ENCODE measurements around the gene GNG13. TPM values are rescaled to one million over a fixed set of nuclear protein-coding genes. Genes with fewer than 3 reads are reported as not detected.
"Not testable (repeated sequence)": the region's sequence is repeated elsewhere in the genome, so short reads cannot be mapped to it uniquely, and the experiment has no call there.

The GNG13 gene
- polyA plus RNA-seq, 3 donors from 2014 or later: not detected

DNA sequence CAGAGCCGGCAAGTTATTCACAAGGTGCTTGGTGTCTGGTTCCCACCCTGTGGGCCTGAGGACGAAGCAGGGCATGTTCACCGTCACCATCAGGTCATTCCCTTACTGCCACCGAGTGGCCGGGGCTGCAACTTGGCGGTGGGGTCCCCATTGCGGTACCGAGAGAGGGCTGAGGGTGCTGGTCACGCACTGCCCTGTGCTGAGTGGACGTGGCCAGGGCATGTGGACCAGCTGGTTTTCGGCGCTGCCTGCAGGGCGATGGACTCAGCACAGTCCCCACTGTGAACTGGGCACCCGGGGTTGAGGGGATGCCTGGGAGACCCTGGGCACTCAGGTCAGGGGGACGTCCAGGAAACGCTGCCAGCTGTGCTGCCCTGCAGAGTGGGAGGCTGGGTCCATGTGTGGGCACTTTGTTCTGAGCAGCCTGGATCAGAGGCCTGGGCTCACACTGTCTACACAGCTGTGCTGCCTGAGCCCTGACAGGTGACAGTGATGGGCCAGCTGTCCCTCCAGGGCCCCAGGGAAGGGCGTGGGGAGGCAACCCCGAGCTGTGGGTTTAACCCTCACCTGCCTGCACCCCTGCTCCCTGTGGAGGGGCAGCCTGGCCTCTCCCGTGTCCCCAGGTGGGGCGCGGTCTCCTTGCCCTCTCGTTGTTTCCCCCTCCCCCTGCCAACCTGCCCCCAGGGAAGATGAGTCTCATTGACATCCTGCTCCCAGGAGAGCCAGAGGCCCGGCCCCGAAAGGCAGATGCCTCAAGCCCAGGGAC lies 39.3 kb upstream of the GNG13 start:
- Mint-ChIP-seq H3K27ac (no peak overlapping the region), H3K36me3 (no peaks in the 10 kb centered on the region), H3K4me1 (no peaks in the 10 kb centered on the region), H3K9me3 (peaks cover 2 to 17% (median 13%) of the 10 kb centered on the region in 6 donors), H3K27me3 (ENCODE audit: low read depth in 3 of 3) (peaks cover 0 to 6% (median 1%) of the 10 kb centered on the region in 3 donors), H3K4me3 (no peak overlapping the region)
- no peak for DNase-seq

DNA sequence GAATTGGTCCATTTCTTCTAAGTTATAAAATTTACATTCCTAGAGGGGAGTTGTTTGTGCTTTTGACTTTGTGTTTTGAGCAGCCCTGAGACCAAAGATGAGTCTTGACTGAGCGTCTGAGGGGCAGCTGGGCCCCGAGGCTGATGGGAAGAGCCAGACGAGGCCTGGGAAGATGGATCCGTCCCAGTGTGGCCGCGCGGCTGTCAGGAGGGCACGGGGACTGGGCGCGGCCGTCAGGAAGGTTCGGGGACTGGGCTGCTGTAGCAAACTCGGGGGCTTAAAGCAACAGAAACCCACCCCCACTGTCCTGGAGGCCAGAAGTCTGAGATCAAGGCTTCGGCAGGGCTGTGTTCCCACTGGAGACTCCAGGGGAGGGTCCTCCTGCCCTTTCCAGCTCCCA lies 38.2 kb upstream of the GNG13 start:
- H3K4me3 Mint-ChIP-seq: no peak overlapping the region

GRCh38 chr16:836822-837221 lies 36.3 kb upstream of the GNG13 start:
- not testable (repeated sequence) for H3K27ac Mint-ChIP-seq; H3K4me1 Mint-ChIP-seq; DNase-seq; H3K4me3 Mint-ChIP-seq; H3K36me3 Mint-ChIP-seq; H3K27me3 Mint-ChIP-seq (ENCODE audit: low read depth in 3 of 3)
- H3K9me3 Mint-ChIP-seq: peaks cover 2 to 17% (median 13%) of the 10 kb centered on the region in 6 donors

More for the DNA sequence above, 38.2 kb upstream of the GNG13 start:
- H3K27me3 Mint-ChIP-seq (ENCODE audit: low read depth in 3 of 3): peaks cover 0 to 6% (median 1%) of the 10 kb centered on the region in 3 donors
- H3K4me1 Mint-ChIP-seq: no peaks in the 10 kb centered on the region
- H3K27ac Mint-ChIP-seq: no peak overlapping the region
- no peaks in the 10 kb centered on the region for H3K36me3 Mint-ChIP-seq
- peaks cover 2 to 17% (median 13%) of the 10 kb centered on the region in 6 donors for H3K9me3 Mint-ChIP-seq
- DNase-seq: no peak

DNA sequence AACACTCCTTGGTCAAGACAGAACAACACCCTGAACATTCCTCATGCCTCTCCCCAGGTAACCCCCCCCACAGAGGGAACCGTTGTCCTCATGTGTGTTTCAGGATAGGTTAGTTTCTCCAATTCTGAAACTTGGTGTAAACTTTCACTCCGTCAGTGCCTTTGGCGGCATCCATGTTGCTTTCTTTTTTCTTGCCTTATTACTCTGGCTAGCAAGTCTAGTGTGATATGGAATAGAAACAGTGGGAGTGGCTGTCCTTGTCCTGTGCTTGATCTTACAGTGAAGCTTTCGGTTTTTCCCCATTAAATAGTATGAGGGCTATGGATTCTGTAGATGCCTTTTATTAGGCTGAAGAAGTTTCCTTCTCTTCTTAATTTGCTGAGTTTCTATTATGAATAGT lies 35.7 kb upstream of the GNG13 start:
- Mint-ChIP-seq H3K27ac (no peak overlapping the region), H3K27me3 (ENCODE audit: low read depth in 3 of 3) (peaks cover 0 to 6% (median 0%) of the 10 kb centered on the region in 3 donors), H3K36me3 (no peaks in the 10 kb centered on the region), H3K4me1 (no peaks in the 10 kb centered on the region), H3K9me3 (peaks cover 2 to 17% (median 13%) of the 10 kb centered on the region in 6 donors), H3K4me3 (no peak overlapping the region)
- DNase-seq: no peak

GRCh38 chr16:835373-835772 lies 34.8 kb upstream of the GNG13 start:
- Mint-ChIP-seq H3K36me3 (no peaks in the 10 kb centered on the region), H3K27me3 (ENCODE audit: low read depth in 3 of 3) (peaks cover 0 to 6% (median 0%) of the 10 kb centered on the region in 3 donors), H3K9me3 (peaks cover 2 to 17% (median 13%) of the 10 kb centered on the region in 6 donors), H3K27ac (no peak overlapping the region), H3K4me1 (no peaks in the 10 kb centered on the region), H3K4me3 (no peak overlapping the region)
- no peak for DNase-seq

DNA sequence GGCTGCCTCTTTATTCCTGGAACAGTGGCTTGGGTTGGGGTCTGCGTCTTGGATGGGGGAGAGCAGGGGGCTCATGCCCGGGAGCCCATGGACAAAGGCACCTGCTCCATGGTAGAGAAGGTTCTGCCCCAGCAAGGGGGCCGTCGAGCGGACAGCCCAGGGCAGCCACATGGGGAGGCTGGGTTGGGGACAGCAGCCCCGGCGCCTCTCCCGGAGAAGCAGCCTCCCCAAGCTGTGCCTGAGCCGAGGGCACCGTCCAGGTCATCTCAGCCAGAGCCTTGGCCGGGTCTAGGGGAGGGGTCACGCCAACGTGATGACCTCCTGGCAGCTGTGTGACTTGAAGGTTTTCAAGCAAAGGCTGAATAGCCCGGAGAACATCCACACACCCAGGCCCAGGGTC lies 32.9 kb upstream of the GNG13 start:
- Mint-ChIP-seq H3K36me3 (no peaks in the 10 kb centered on the region), H3K9me3 (peaks cover 2 to 13% (median 12%) of the 10 kb centered on the region in 6 donors), H3K27me3 (ENCODE audit: low read depth in 3 of 3) (peaks cover 0 to 3% (median 2%) of the 10 kb centered on the region in 3 donors), H3K27ac (no peak overlapping the region), H3K4me3 (no peak overlapping the region), H3K4me1 (no peaks in the 10 kb centered on the region)
- DNase-seq: no peak

DNA sequence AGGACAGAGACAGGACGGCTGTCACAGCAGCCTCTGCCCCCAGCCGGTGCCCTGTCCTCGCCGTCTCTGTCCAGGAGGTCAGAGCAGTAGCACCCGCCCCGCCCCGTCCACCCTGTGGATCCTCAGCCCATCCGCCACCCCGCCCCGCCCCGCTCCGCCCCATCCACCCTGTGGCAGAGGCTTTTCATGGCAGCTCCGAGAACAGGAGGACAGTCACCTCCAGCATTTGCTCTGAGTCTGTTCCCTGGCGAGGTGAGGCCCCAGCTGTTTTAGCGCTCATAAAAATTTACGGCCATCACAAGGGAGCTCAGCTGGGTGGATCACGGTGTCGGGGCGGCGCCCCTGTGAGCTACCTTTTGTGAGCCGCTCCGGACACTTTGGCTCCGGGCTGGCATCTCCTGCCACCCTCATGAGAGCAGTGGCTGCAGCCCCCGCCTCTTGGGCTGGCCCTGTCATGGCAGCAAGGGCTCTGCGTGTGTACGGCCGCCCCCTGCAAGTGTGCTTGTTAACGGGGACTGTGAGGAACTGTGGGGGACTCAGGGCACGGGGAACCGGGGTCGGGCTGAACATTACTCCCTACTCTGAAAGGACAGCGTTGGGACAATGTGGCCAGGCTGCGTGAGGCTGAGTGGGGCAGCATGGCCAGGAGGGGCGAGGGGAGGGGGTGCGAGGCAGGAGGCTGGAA lies 32.3 kb upstream of the GNG13 start:
- Mint-ChIP-seq H3K27ac (no peak overlapping the region), H3K4me3 (no peak overlapping the region)

GRCh38 chr16:831571-832413 lies 31.3 kb upstream of the GNG13 start:
- DNase-seq: no peak
- peaks cover 0 to 5% (median 0%) of the 10 kb centered on the region in 3 donors for H3K27me3 Mint-ChIP-seq (ENCODE audit: low read depth in 3 of 3)
- H3K4me3 Mint-ChIP-seq: no peak overlapping the region
- H3K36me3 Mint-ChIP-seq: no peaks in the 10 kb centered on the region
- H3K27ac Mint-ChIP-seq: no peak overlapping the region
- H3K4me1 Mint-ChIP-seq: no peaks in the 10 kb centered on the region
- peaks cover 2 to 10% (median 7%) of the 10 kb centered on the region in 6 donors for H3K9me3 Mint-ChIP-seq

More for the DNA sequence above, 32.3 kb upstream of the GNG13 start:
- peaks cover 0 to 5% (median 0%) of the 10 kb centered on the region in 3 donors for H3K27me3 Mint-ChIP-seq (ENCODE audit: low read depth in 3 of 3)
- H3K36me3 Mint-ChIP-seq: no peaks in the 10 kb centered on the region
- DNase-seq: no peak
- H3K4me1 Mint-ChIP-seq: no peaks in the 10 kb centered on the region
- H3K9me3 Mint-ChIP-seq: peaks cover 2 to 13% (median 10%) of the 10 kb centered on the region in 6 donors

DNA sequence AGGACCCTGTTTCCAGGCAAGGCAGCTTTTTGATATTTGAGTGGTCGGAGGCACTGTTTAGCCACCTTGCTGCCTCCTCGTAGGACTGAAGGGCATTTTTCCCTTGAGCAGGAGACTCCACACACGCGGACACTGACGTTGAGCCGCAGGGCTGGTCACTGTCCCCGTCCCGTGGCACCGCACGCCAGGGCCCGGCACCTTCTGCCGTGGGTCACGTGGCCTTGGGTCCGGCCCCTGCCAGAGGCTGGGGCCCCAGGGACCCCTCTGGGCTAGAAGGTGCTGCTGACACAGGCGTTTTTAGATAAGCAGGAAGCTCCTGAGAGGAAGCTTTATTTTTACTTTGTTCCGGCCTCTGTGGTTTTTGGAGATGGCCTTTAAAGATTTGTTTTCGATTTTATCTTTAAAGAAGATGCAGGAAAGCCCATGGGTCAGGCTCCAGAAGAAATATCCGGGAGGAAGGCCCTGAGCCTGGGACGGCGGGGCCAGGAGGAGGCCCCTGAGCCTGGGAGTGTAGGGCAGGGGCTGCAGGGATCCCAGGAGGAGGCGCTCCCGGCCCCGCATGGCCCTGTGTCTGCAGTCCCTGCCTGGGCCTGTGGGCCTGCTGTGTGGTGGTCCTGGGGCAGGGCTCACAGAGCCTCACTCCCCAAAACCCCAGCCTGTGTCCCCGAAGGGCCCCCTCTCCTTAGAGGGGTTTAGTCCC lies 30.5 kb upstream of the GNG13 start:
- no peak overlapping the region for H3K27ac Mint-ChIP-seq
- no peaks in the 10 kb centered on the region for H3K36me3 Mint-ChIP-seq
- no peak for DNase-seq
- H3K27me3 Mint-ChIP-seq (ENCODE audit: low read depth in 3 of 3): peaks cover 0 to 5% (median 0%) of the 10 kb centered on the region in 3 donors
- peaks cover 0 to 3% (median under 1%) of the 10 kb centered on the region in 6 donors for H3K9me3 Mint-ChIP-seq
- H3K4me3 Mint-ChIP-seq: no peak overlapping the region
- H3K4me1 Mint-ChIP-seq: no peaks in the 10 kb centered on the region

GRCh38 chr16:830107-830870 lies 29.8 kb upstream of the GNG13 start:
- Mint-ChIP-seq H3K36me3 (no peaks in the 10 kb centered on the region), H3K9me3 (no peaks in the 10 kb centered on the region), H3K4me1 (no peaks in the 10 kb centered on the region), H3K27ac (peak overlapping the region in 1 of 6 donors; percentile 50), H3K27me3 (ENCODE audit: low read depth in 3 of 3) (peaks cover 0 to 5% (median 2%) of the 10 kb centered on the region in 3 donors), H3K4me3 (peak overlapping the region in 1 of 5 donors; percentile 12)
- no peak for DNase-seq

DNA sequence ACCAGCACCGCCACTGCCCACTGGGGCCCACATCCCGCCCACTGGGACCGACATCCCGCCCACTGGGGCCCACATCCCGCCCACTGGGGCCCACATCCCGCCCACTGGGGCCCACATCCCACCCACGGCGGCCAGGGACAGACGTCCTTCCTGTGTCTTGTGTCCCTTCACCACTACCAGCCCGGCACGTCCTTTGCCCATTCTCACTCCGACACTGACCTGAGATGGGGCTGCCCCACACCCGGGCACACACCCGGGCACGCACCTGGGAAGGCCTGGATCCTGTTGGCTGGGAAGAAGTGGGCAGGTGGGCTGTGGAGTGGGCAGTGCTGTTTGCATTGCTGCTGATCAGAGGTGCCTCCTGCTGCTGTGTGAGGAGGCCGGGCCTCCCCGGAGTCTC lies 28.4 kb upstream of the GNG13 start:
- H3K27ac Mint-ChIP-seq: no peak overlapping the region
- no peaks in the 10 kb centered on the region for H3K4me1 Mint-ChIP-seq
- no peaks in the 10 kb centered on the region for H3K36me3 Mint-ChIP-seq
- peaks cover 0 to 5% (median 2%) of the 10 kb centered on the region in 3 donors for H3K27me3 Mint-ChIP-seq (ENCODE audit: low read depth in 3 of 3)
- H3K9me3 Mint-ChIP-seq: no peaks in the 10 kb centered on the region
- no peak for DNase-seq
- no peak overlapping the region for H3K4me3 Mint-ChIP-seq

- H3K4me1 Mint-ChIP-seq: no peaks in the 10 kb centered on the region
- peaks cover 0 to 5% (median 2%) of the 10 kb centered on the region in 3 donors for H3K27me3 Mint-ChIP-seq (ENCODE audit: low read depth in 3 of 3)
- H3K27ac Mint-ChIP-seq: no peak overlapping the region
- no peak for DNase-seq
- no peak overlapping the region for H3K4me3 Mint-ChIP-seq
- no peaks in the 10 kb centered on the region for H3K9me3 Mint-ChIP-seq
- no peaks in the 10 kb centered on the region for H3K36me3 Mint-ChIP-seq
Measured at GRCh38 chr16:827513-827912, 27.0 kb upstream of the GNG13 start.
